GM12878 (cell line): ENCODE results near the gene SH2D2A. TPM values are rescaled to one million over a fixed set of nuclear protein-coding genes. Genes with fewer than 3 reads are reported as not detected.

Source experiments
- ATAC-seq: fragments of 200-7000 bp; cut with Tn5 transposase; 3 replicates; pipeline ENCODE4 v1.9.1; 2020; ENCODE audit warnings: mild to moderate bottlenecking, moderate library complexity
- BruUV-seq: library from RNA; stranded (reverse); fragments of 400-500 nt; replicated peaks from 2 replicates; lab custom pipeline; 2021; lab: Mats Ljungman, UMichigan
- CTCF ChIA-PET: fragments of 300-600 bp; sonication (Branson Sonifier 250); formaldehyde crosslinking; extraction: SDS; loops from one replicate; lab custom pipeline; 2021; ENCODE audit warnings: inconsistent platforms; lab: Yijun Ruan, JAX
- POLR2A ChIA-PET: fragments of 350-600 bp; formaldehyde crosslinking; extraction: SDS; loops from one replicate; lab custom pipeline; 2021; ENCODE audit warnings: inconsistent platforms; lab: Charles Lee
- RAD21 ChIA-PET: fragments of 300-600 bp; sonication (Branson Sonifier 250); formaldehyde crosslinking; loops from one replicate; lab custom pipeline; 2023; ENCODE audit warnings: antibody characterized with exemption; ENCODE audit not compliant: unreplicated experiment; lab: Charles Lee
- SMC1A ChIA-PET: fragments of 300-600 bp; sonication (Branson Sonifier 250); formaldehyde crosslinking; loops from one replicate; lab custom pipeline; 2023; ENCODE audit not compliant: unreplicated experiment, uncharacterized antibody; lab: Charles Lee
- DNase-seq: peaks from one replicate; pipeline ENCODE4 v3.0.0-alpha.2; 2011; ENCODE audit warnings: low read depth, low spot score
- FAIRE-seq: peaks from 3 replicates; lab custom pipeline; 2011; peaks lifted over from hg19 to GRCh38; lab: Jason Lieb, UNC
- H2AFZ ChIP-seq: 2 replicates; pipeline ENCODE4 v1.6.0; 2011; ENCODE audit warnings: low read depth, low read length, control low read depth; ENCODE audit not compliant: control insufficient read depth
- H3K27ac ChIP-seq: 2 replicates; pipeline ENCODE4 v1.5.1; 2011; ENCODE audit warnings: control low read depth; ENCODE audit not compliant: control insufficient read depth, insufficient read depth
- H3K27me3 ChIP-seq, 2 experiments: replicated peaks in 1 of 2; 2 replicates each; pipeline versions ENCODE4 v1.6.0 to v1.6.1; 2011; ENCODE audit warnings: low read length in 1 of 2; ENCODE audit not compliant: control insufficient read depth in 2 of 2, insufficient read depth in 2 of 2
- H3K36me3 ChIP-seq, 2 experiments: 2 replicates each; pipeline ENCODE4 v1.5.1; 2011; ENCODE audit warnings: low read length in 1 of 2; ENCODE audit not compliant: control insufficient read depth in 2 of 2, insufficient read depth in 2 of 2
- H3K4me1 ChIP-seq: 2 replicates; pipeline ENCODE4 v1.6.1; 2011; ENCODE audit warnings: mild to moderate bottlenecking, low read length, moderate library complexity, mixed read lengths; ENCODE audit not compliant: control insufficient read depth, insufficient read depth
- H3K4me2 ChIP-seq: 2 replicates; pipeline ENCODE4 v1.6.0; 2011; ENCODE audit warnings: control low read depth; ENCODE audit not compliant: control insufficient read depth, insufficient read depth
- H3K4me3 ChIP-seq: fragments of 200-600 bp; sonication (generic); 2 replicates; pipeline ENCODE4 v1.5.1; 2016
- H3K79me2 ChIP-seq: 2 replicates; pipeline ENCODE4 v1.6.0; 2011; ENCODE audit warnings: low read length; ENCODE audit not compliant: control insufficient read depth, insufficient read depth
- H3K9ac ChIP-seq: 2 replicates; pipeline ENCODE4 v1.8.0; 2011; ENCODE audit warnings: low read length, control low read depth, mixed read lengths; ENCODE audit not compliant: control insufficient read depth, insufficient read depth
- H3K9me3 ChIP-seq: replicated peaks from 3 replicates; pipeline ENCODE4 v1.5.1; 2011; ENCODE audit warnings: mild to moderate bottlenecking, low read length; ENCODE audit not compliant: control insufficient read depth, insufficient read depth
- H4K20me1 ChIP-seq: 2 replicates; pipeline ENCODE4 v1.6.0; 2011; ENCODE audit not compliant: control insufficient read depth, insufficient read depth
- BHLHE40 ChIP-seq, 2 experiments: fragments of 450-650 bp in 1 of 2; IDR thresholded peaks; 2 replicates each; pipeline ENCODE4 v1.6.1; 2011 to 2017; ENCODE audit warnings: low read depth in 2 of 2, borderline replicate concordance in 1 of 2, improper control_type of control experiment in 1 of 2, low read length in 1 of 2, mild to moderate bottlenecking in 1 of 2
- CEBPZ ChIP-seq: fragments of 150-350 bp; IDR thresholded peaks from 2 replicates; pipeline ENCODE4 v1.6.1; 2016; ENCODE audit warnings: low read depth, low read length
- EZH2 ChIP-seq: IDR thresholded peaks from 2 replicates; pipeline ENCODE4 v1.6.1; 2012; ENCODE audit warnings: low read depth, mild to moderate bottlenecking, control low read depth, inconsistent platforms, low read length, borderline replicate concordance; ENCODE audit not compliant: control insufficient read depth
- NFYA ChIP-seq: IDR thresholded peaks from 2 replicates; pipeline ENCODE4 v1.6.1; 2011; ENCODE audit warnings: low read depth, mild to moderate bottlenecking, low read length, improper control_type of control experiment, borderline replicate concordance
- PRDM15 ChIP-seq: fragments of 450-650 bp; formaldehyde crosslinking; IDR thresholded peaks from 2 replicates; pipeline ENCODE4 v1.4.0; 2020; ENCODE audit warnings: mild to moderate bottlenecking, moderate library complexity
- RCOR1 ChIP-seq: conservative IDR thresholded peaks from 2 replicates; pipeline ENCODE4 v1.6.1; 2012; ENCODE audit warnings: low read depth, low read length, improper control_type of control experiment
- RELB ChIP-seq: fragments of 450-650 bp; IDR thresholded peaks from 2 replicates; pipeline ENCODE4 v1.6.1; 2017; ENCODE audit warnings: low read depth, mild to moderate bottlenecking, moderate library complexity
- RFX5 ChIP-seq: IDR thresholded peaks from 2 replicates; pipeline ENCODE4 v1.6.1; 2011; ENCODE audit warnings: low read depth, low read length, improper control_type of control experiment
- SIX5 ChIP-seq: IDR thresholded peaks from 2 replicates; pipeline ENCODE4 v1.6.1; 2011; ENCODE audit warnings: mild to moderate bottlenecking, low read depth, low read length, moderate library complexity; ENCODE audit not compliant: severe bottlenecking
- SMAD5 ChIP-seq: IDR thresholded peaks from 2 replicates; pipeline ENCODE4 v1.6.1; 2016; ENCODE audit warnings: antibody characterized with exemption, low read depth
- SREBF2 ChIP-seq: IDR thresholded peaks from 2 replicates; pipeline ENCODE4 v1.6.1; 2012; ENCODE audit warnings: mild to moderate bottlenecking, low read length
- USF2 ChIP-seq: IDR thresholded peaks from 2 replicates; pipeline ENCODE4 v1.6.1; 2011; ENCODE audit warnings: low read depth, low read length, improper control_type of control experiment, borderline replicate concordance
- ZBED1 ChIP-seq: IDR thresholded peaks from 2 replicates; pipeline ENCODE4 v1.6.1; 2016; ENCODE audit warnings: borderline replicate concordance
- WGBS: methylation state at CpG from one replicate; pipeline ENCODE4 v1.1.6; 2016; ENCODE audit warnings: low lambda C conversion rate; ENCODE audit not compliant: insufficient replicate concordance, insufficient coverage; ENCODE audit errors: missing lambda C conversion rate; 5-methylcytosine and 5-hydroxymethylcytosine counted together
- in situ Hi-C: fragments of 300-500 bp; cut with MboI; formaldehyde crosslinking; loops from 9 replicates; pipeline ENCODE4 v1.14.3; 2018; ENCODE audit warnings: mixed read lengths
- intact Hi-C: fragments of 100-400 bp; cut with micrococcal nuclease; formaldehyde crosslinking; loops from one replicate; pipeline ENCODE4 v1.14.2; 2022; ENCODE audit not compliant: unreplicated experiment
- polyA plus RNA-seq, 11 experiments: library from polyadenylated mRNA; depleted of rRNA in 4 of 11; unstranded in 6 of 11; stranded (reverse) in 5 of 11; fragments of >200 nt; fragmentation: Nextera tagmentation in 4 of 11; fragmentation: Illumina TruSeq in 1 of 11; extraction: Ambion mirVana in 4 of 11; extraction: Trizol in 1 of 11; gene quantifications; 1 replicate in 1 of 11; 2 replicates in 10 of 11; pipeline versions ENCODE4 v1.2.1 to v1.2.3, GENCODE V29; 2011 to 2016; ENCODE audit warnings: inconsistent platforms in 2 of 11, missing spikeins in 2 of 11, low read depth in 1 of 11
- total RNA-seq, 4 experiments: library from RNA; depleted of rRNA in 3 of 4; stranded (reverse); fragments of >200 nt in 3 of 4; fragmentation: Illumina TruSeq in 1 of 4; extraction: Trizol in 1 of 4; gene quantifications; 2 replicates each; pipeline versions ENCODE4 v1.2.1 to v1.2.3, GENCODE V29; 2013 to 2021

Gene SH2D2A
- total and polyA plus RNA-seq, 10 of the 15 experiments (the other 5 are each of a cell fraction or from before 2014, with no cell fraction given) = 0.72 to 15.9 (median 7.0) TPM

- Histone ChIP-seq H3K79me2 (no peaks in the 10 kb centered on the region), H3K27ac (no peak overlapping the region), H3K9me3 (no peaks in the 10 kb centered on the region), H3K4me1 (peaks cover 18% of the 10 kb centered on the region), H3K27me3 (no peaks in the 10 kb centered on the region), H3K9ac (no peak overlapping the region), H2AFZ (no peak overlapping the region), H3K4me3 (no peak overlapping the region), H3K36me3 (peaks cover 9% of the 10 kb centered on the region in 2 experiments; a peak in 3 of 4 replicates), H4K20me1 (no peaks in the 10 kb centered on the region), H3K4me2 (no peak overlapping the region)
- 78% methylated on average over 3 of the region's 3 CpGs for WGBS
- ChIA-PET SMC1A (interaction anchor here (0.6 to 1.5 kb wide), 2 partner anchors 32 to 55 kb away, joined by 3 to 5 read pairs; no protein-coding TSS in a partner anchor), POLR2A (no interaction called here), RAD21 (interaction anchor here (11.9 kb wide), 1 partner anchor 56 kb away, joined by 115 read pairs; the partner anchor contains the start of genes INSRR and NTRK1), CTCF (interaction anchor here (1.4 to 2.2 kb wide), 4 partner anchors 10 to 85 kb away, joined by 5 to 6 read pairs (median 6); no protein-coding TSS in a partner anchor)
- in situ Hi-C loops = loop anchor here (5.0 kb wide), 1 partner anchor 58 kb away; the partner anchor contains the start of gene NTRK1
- ATAC-seq (no peak), DNase-seq (no peak), FAIRE-seq (no peak)
- no TSS peak for BruUV-seq
- TF ChIP-seq SIX5 (no peak), SREBF2 (no peak), NFYA (no peak), BHLHE40 (IDR thresholded peaks at IDR 0.05; ENCODE audit: borderline replicate concordance in 1 of 2, low read depth in 2 of 2, low read length in 1 of 2) (no peak), USF2 (no peak), CEBPZ (no peak), SMAD5 (no peak), RELB (no peak), EZH2 (no peak), RCOR1 (no peak), ZBED1 (no peak), RFX5 (no peak), PRDM15 (no peak)
- intact Hi-C loops = no loop called here
Measured at GRCh38 chr1:156804026-156804425, 12.6 kb downstream of the SH2D2A start.
